IPS-NIHi7 (cell line): ENCODE measurements around the gene ERCC2.
"Not testable (repeated sequence)": the region's sequence is repeated elsewhere in the genome, so short reads cannot be mapped to it uniquely, and the experiment has no call there.

Experiments
- DNase-seq: peaks from one replicate; pipeline ENCODE4 v3.0.0; 2012; ENCODE audit warnings: mixed read lengths; ENCODE audit errors: extremely low spot score

ERCC2 gene

GRCh38 chr19:45333609-45334303, 36.6 kb downstream of the ERCC2 start:
- no peak for DNase-seq

GRCh38 chr19:45331411-45331810, 39.0 kb downstream of the ERCC2 start:
- peak; percentile 12 for DNase-seq

- DNase-seq: no peak
These were observed 42.8 kb downstream of the ERCC2 start for GRCh38 chr19:45327404-45328143.

GRCh38 chr19:45324349-45324907, 45.9 kb downstream of the ERCC2 start:
- DNase-seq: no peak

GRCh38 chr19:45323671-45324081, 46.7 kb downstream of the ERCC2 start:
- DNase-seq: peak; percentile 57

- DNase-seq: no peak
These were observed 47.6 kb downstream of the ERCC2 start, which contains the start of gene CKM for GRCh38 chr19:45322744-45323281. CKM (minus strand) TSS chr19:45322875; CDS start chr19:45319713, 3,162 bp downstream.

GRCh38 chr19:45322311-45322710, 48.1 kb downstream of the ERCC2 start:
- no peak for DNase-seq

- no peak for DNase-seq
These were observed 48.5 kb downstream of the ERCC2 start for GRCh38 chr19:45321848-45322247.

GRCh38 chr19:45320997-45321775, 49.2 kb downstream of the ERCC2 start:
- no peak for DNase-seq

- DNase-seq: no peak
These were observed 55.1 kb downstream of the ERCC2 start for GRCh38 chr19:45315304-45315703.

- no peak for DNase-seq
These were observed 55.6 kb downstream of the ERCC2 start for GRCh38 chr19:45314708-45315245.

- not testable (repeated sequence) for DNase-seq
These were observed 58.1 kb downstream of the ERCC2 start for GRCh38 chr19:45312285-45312684.

- DNase-seq: no peak
These were observed 58.8 kb downstream of the ERCC2 start for GRCh38 chr19:45311621-45312020.

- DNase-seq: not testable (repeated sequence)
These were observed 61.1 kb downstream of the ERCC2 start for GRCh38 chr19:45309322-45309721.

- no peak for DNase-seq
These were observed 63.0 kb downstream of the ERCC2 start for GRCh38 chr19:45307361-45307760.

- DNase-seq: peak; percentile 78
These were observed 63.8 kb downstream of the ERCC2 start for GRCh38 chr19:45306518-45307027.

GRCh38 chr19:45306040-45306439, 64.3 kb downstream of the ERCC2 start:
- no peak for DNase-seq

- no peak for DNase-seq
These were observed 65.0 kb downstream of the ERCC2 start for GRCh38 chr19:45305421-45305820.

- DNase-seq: no peak
These were observed 65.4 kb downstream of the ERCC2 start for GRCh38 chr19:45305007-45305406.

- DNase-seq: no peak
These were observed 66.0 kb downstream of the ERCC2 start for GRCh38 chr19:45304141-45304926.
